Ovary (tissue), 9 donors: ENCODE measurements around the gene ARPC1A. TPM values are rescaled to one million over a fixed set of nuclear protein-coding genes. Genes with fewer than 3 reads are reported as not detected.
"Not testable (repeated sequence)": the region's sequence is repeated elsewhere in the genome, so short reads cannot be mapped to it uniquely, and the experiment has no call there.

ENCODE experiments used
- DNase-seq, 5 donors: peaks; one replicate each; pipeline ENCODE4 v3.0.0-alpha.2; 2019 to 2020
- H3K27ac ChIP-seq, 2 donors: fragments of 200-600 bp; one replicate each; pipeline versions ENCODE4 v1.5.1 to v1.8.0; 2019 to 2022
- H3K27me3 ChIP-seq: fragments of 200-600 bp; one replicate; pipeline ENCODE4 v1.8.0; 2022
- H3K36me3 ChIP-seq: fragments of 200-600 bp; sonication (generic); one replicate; pipeline ENCODE4 v1.5.1; 2019
- H3K4me1 ChIP-seq: one replicate; pipeline ENCODE4 v1.8.1; 2013; ENCODE audit warnings: mild to moderate bottlenecking, moderate library complexity; ENCODE audit not compliant: insufficient read depth
- H3K4me3 ChIP-seq: fragments of 200-600 bp; sonication (generic); one replicate; pipeline ENCODE4 v1.5.1; 2017
- H3K9me3 ChIP-seq, 2 donors: fragments of 200-600 bp in 1 of 2; sonication (generic) in 1 of 2; one replicate each; pipeline versions ENCODE4 v1.5.1 to v1.8.1; 2013 to 2019; ENCODE audit warnings: mild to moderate bottlenecking in 1 of 2, moderate library complexity in 1 of 2
- CTCF ChIP-seq, 3 donors: fragments of 450-650 bp in 2 of 3; fragments of 200-600 bp in 1 of 3; IDR thresholded peaks; one replicate each; pipeline versions ENCODE4 v1.5.1 to v1.8.0; 2016 to 2022; ENCODE audit warnings: antibody characterized with exemption in 3 of 3, mild to moderate bottlenecking in 1 of 3
- EP300 ChIP-seq: sonication (generic); formaldehyde crosslinking; IDR thresholded peaks from one replicate; pipeline ENCODE4 v1.6.1; 2017; ENCODE audit warnings: antibody characterized with exemption
- POLR2A ChIP-seq: fragments of 450-650 bp; IDR thresholded peaks from one replicate; pipeline ENCODE4 v1.6.1; 2017; ENCODE audit warnings: antibody characterized with exemption, mild to moderate bottlenecking, moderate library complexity
- WGBS, 3 donors: extraction: QIAGEN DNeasy Blood & Tissue Kit in 1 of 3; methylation state at CpG; one replicate each; pipeline versions ENCODE4 v1.1.5 to v1.1.7; 2013 to 2017; 5-methylcytosine and 5-hydroxymethylcytosine counted together
- intact Hi-C, 4 donors: fragments of 100-400 bp; cut with DNase I; formaldehyde crosslinking; loops; one replicate each; pipeline versions ENCODE4 v1.11.0 to v1.15.1; 2022 to 2023
- polyA plus RNA-seq, 2 donors: library from polyadenylated mRNA; stranded (reverse); fragments of 200-250 nt in 1 of 2; fragments of 350-450 nt in 1 of 2; fragmentation: Illumina TruSeq in 1 of 2; extraction: RNeasy Lipid Tissue Mini Kit (QIAGEN cat#74804) in 1 of 2; gene quantifications; one replicate each; pipeline ENCODE4 v1.2.3, GENCODE V29; 2013 to 2014
- total RNA-seq, 7 donors: library from RNA; depleted of rRNA in 2 of 7; stranded (reverse); fragments of >200 nt in 2 of 7; fragmentation: NEBNext Ultra II Directional in 3 of 7; extraction: Animal tissue kit (Norgen Biotek cat#: 25700) in 3 of 7; gene quantifications; one replicate each; pipeline versions ENCODE4 v1.1.0 to v1.2.4, GENCODE V29; 2016 to 2023
- donor health status: DM: no; HTN: no; CAD: no; lungs with moderate emphysema.
- donor health status: DM: no; HTN: no; CAD: no.
- donor health status: Bipolar disorder and iron deficiency.
- donor health status: DM: yes; HTN: yes; CAD: no.
- donor health status: DM: no; HTN: no; CAD: no.
- donor health status: DM: yes; HTN: yes; CAD: no.

ARPC1A gene
- total and polyA plus RNA-seq, 9 donors, result 83.7 to 138 (median 112) TPM

- Histone ChIP-seq H3K27ac (no peak overlapping the region), H3K9me3 (no peaks in the 10 kb centered on the region), H3K27me3 (no peaks in the 10 kb centered on the region), H3K4me3 (no peak overlapping the region), H3K36me3 (no peaks in the 10 kb centered on the region), H3K4me1 (no peaks in the 10 kb centered on the region)
- no peak for TF ChIP-seq POLR2A
- no peak for TF ChIP-seq CTCF (IDR thresholded peaks at IDR 0.05)
- TF ChIP-seq EP300, result no peak
- intact Hi-C loops, result no loop called here
- no peak for DNase-seq
- 70 to 76% (median 73%) methylated on average over 9 of the region's 9 CpGs for whole genome bisulfite sequencing, 3 donors
Observed at GRCh38 chr7:99289185-99289584, 36.5 kb upstream of the ARPC1A start.

GRCh38 chr7:99290148-99290547 lies 35.5 kb upstream of the ARPC1A start:
- 95 to 97% (median 96%) methylated on average over 3 of the region's 3 CpGs for WGBS, 3 donors
- H3K27me3 ChIP-seq, intact Hi-C loops, DNase-seq, H3K4me3 ChIP-seq, H3K27ac ChIP-seq, H3K4me1 ChIP-seq, H3K9me3 ChIP-seq, H3K36me3 ChIP-seq: not testable (repeated sequence)

GRCh38 chr7:99290980-99291607 lies 34.6 kb upstream of the ARPC1A start:
- intact Hi-C loops, result no loop called here
- Histone ChIP-seq H3K4me3 (no peak overlapping the region), H3K9me3 (no peaks in the 10 kb centered on the region), H3K27me3 (no peaks in the 10 kb centered on the region), H3K27ac (no peak overlapping the region), H3K36me3 (no peaks in the 10 kb centered on the region), H3K4me1 (no peaks in the 10 kb centered on the region)
- no peak for DNase-seq
- TF ChIP-seq CTCF (IDR thresholded peaks at IDR 0.05) (no peak), POLR2A (no peak), EP300 (no peak)
- 75 to 82% (median 77%) methylated on average over 10 of the region's 10 CpGs for WGBS, 3 donors

GRCh38 chr7:99292127-99292526 lies 33.6 kb upstream of the ARPC1A start:
- no peak overlapping the region for H3K4me3 ChIP-seq
- TF ChIP-seq CTCF (IDR thresholded peaks at IDR 0.05) (no peak), POLR2A (no peak), EP300 (no peak)
- H3K27ac ChIP-seq, result no peak overlapping the region
- intact Hi-C loops, result no loop called here
- H3K36me3 ChIP-seq, result no peaks in the 10 kb centered on the region
- H3K4me1 ChIP-seq, result no peaks in the 10 kb centered on the region
- WGBS, 3 donors, result 86 to 88% (median 87%) methylated on average over 14 of the region's 14 CpGs
- H3K27me3 ChIP-seq, result no peaks in the 10 kb centered on the region
- DNase-seq, result no peak
- no peaks in the 10 kb centered on the region for H3K9me3 ChIP-seq

GRCh38 chr7:99293167-99293566 lies 32.5 kb upstream of the ARPC1A start:
- H3K27me3 ChIP-seq, result no peaks in the 10 kb centered on the region
- WGBS, 3 donors, result 94 to 98% (median 97%) methylated on average over 1 of the region's 1 CpG
- no peak for TF ChIP-seq CTCF (IDR thresholded peaks at IDR 0.05)
- TF ChIP-seq POLR2A, result no peak
- TF ChIP-seq EP300, result no peak
- H3K9me3 ChIP-seq, result no peaks in the 10 kb centered on the region
- H3K27ac ChIP-seq, result no peak overlapping the region
- H3K4me1 ChIP-seq, result no peaks in the 10 kb centered on the region
- no peak for DNase-seq
- no peaks in the 10 kb centered on the region for H3K36me3 ChIP-seq
- intact Hi-C loops, result no loop called here
- no peak overlapping the region for H3K4me3 ChIP-seq
